HG03378 (cell line): ENCODE data around the gene STOML1.
"Not testable (repeated sequence)": the region's sequence is repeated elsewhere in the genome, so short reads cannot be mapped to it uniquely, and the experiment has no call there.

ENCODE experiments used
- ATAC-seq: cut with Tn5 transposase; IDR thresholded peaks from one replicate; pipeline ENCODE4 v1.9.1; 2021; ENCODE audit warnings: mild to moderate bottlenecking, moderate library complexity; ENCODE audit not compliant: unreplicated experiment

Gene STOML1

GRCh38 chr15:73948982-73949381, 43.1 kb downstream of the STOML1 start:
- ATAC-seq: no peak

- ATAC-seq: no peak
Observed at GRCh38 chr15:73948396-73948795, 43.7 kb downstream of the STOML1 start.

- ATAC-seq: no peak
Observed at GRCh38 chr15:73947651-73948050, 44.4 kb downstream of the STOML1 start.

- no peak for ATAC-seq
Observed at GRCh38 chr15:73946795-73947370, 45.2 kb downstream of the STOML1 start.

- no peak for ATAC-seq
Observed at GRCh38 chr15:73946046-73946721, 45.9 kb downstream of the STOML1 start.

- no peak for ATAC-seq
Observed at GRCh38 chr15:73945130-73945508, 47.0 kb downstream of the STOML1 start.

GRCh38 chr15:73944161-73945129, 47.6 kb downstream of the STOML1 start:
- ATAC-seq: no peak

- no peak for ATAC-seq
Observed at GRCh38 chr15:73942751-73943270, 49.3 kb downstream of the STOML1 start.

- no peak for ATAC-seq
Observed at GRCh38 chr15:73941871-73942635, 50.0 kb downstream of the STOML1 start.

- no peak for ATAC-seq
Observed at GRCh38 chr15:73941449-73941848, 50.6 kb downstream of the STOML1 start.

GRCh38 chr15:73941044-73941443, 51.1 kb downstream of the STOML1 start:
- ATAC-seq: no peak

- ATAC-seq: no peak
Observed at GRCh38 chr15:73940061-73940981, 51.8 kb downstream of the STOML1 start.

GRCh38 chr15:73939138-73939537, 53.0 kb downstream of the STOML1 start:
- no peak for ATAC-seq

- not testable (repeated sequence) for ATAC-seq
Observed at GRCh38 chr15:73938516-73938915, 53.6 kb downstream of the STOML1 start.

GRCh38 chr15:73937726-73938125, 54.4 kb downstream of the STOML1 start:
- no peak for ATAC-seq

- ATAC-seq: no peak
Observed at GRCh38 chr15:73937296-73937695, 54.8 kb downstream of the STOML1 start.

GRCh38 chr15:73936588-73937290, 55.4 kb downstream of the STOML1 start:
- no peak for ATAC-seq

GRCh38 chr15:73936181-73936580, 55.9 kb downstream of the STOML1 start:
- no peak for ATAC-seq

GRCh38 chr15:73935547-73935946, 56.5 kb downstream of the STOML1 start:
- ATAC-seq: no peak
